ENCODE measurements around the gene DUX4.
"Not testable (repeated sequence)": the region's sequence is repeated elsewhere in the genome, so short reads cannot be mapped to it uniquely, and the experiment has no call there.

The DUX4 gene

DNA sequence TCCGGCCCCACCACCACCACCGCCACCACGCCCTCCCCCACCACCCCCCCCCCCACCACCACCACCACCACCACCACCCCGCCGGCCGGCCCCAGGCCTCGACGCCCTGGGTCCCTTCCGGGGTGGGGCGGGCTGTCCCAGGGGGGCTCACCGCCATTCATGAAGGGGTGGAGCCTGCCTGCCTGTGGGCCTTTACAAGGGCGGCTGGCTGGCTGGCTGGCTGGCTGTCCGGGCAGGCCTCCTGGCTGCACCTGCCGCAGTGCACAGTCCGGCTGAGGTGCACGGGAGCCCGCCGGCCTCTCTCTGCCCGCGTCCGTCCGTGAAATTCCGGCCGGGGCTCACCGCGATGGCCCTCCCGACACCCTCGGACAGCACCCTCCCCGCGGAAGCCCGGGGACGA, at the start of gene DUX4:
DUX4 (plus strand) TSS at position 347 of the 400 bp plus-strand sequence; CDS start at position 347, 0 bp downstream.
- DNase-seq, result not testable (repeated sequence)

DNA sequence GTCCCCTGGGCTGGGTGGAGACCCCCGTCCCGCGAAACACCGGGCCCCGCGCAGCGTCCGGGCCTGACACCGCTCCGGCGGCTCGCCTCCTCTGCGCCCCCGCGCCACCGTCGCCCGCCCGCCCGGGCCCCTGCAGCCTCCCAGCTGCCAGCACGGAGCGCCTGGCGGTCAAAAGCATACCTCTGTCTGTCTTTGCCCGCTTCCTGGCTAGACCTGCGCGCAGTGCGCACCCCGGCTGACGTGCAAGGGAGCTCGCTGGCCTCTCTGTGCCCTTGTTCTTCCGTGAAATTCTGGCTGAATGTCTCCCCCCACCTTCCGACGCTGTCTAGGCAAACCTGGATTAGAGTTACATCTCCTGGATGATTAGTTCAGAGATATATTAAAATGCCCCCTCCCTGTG, 1.9 kb downstream of the DUX4 start:
- not testable (repeated sequence) for DNase-seq

GRCh38 chr4:190177727-190178605, 4.4 kb downstream of the DUX4 start:
- peak in 1 of 2 experiments; percentile 8 for DNase-seq

DNA sequence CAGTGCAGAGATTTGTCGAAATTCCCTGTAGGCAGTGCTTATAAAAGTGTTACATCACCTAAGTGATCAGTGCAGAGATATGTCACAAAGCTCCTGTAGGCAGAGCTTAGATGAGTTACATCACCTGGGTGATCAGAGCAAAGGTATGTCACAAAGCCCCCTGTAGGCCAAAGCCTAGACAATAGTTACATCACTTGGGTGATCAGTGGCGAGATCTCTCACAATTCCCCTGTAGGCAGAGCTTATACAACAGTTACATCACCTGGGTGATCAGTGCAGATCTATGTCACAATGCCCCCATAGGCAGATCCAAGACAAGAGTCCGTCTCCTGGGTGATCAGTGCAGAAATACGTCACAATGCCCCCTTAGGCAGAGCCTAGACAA, 5.0 kb downstream of the DUX4 start:
- not testable (repeated sequence) for DNase-seq

DNA sequence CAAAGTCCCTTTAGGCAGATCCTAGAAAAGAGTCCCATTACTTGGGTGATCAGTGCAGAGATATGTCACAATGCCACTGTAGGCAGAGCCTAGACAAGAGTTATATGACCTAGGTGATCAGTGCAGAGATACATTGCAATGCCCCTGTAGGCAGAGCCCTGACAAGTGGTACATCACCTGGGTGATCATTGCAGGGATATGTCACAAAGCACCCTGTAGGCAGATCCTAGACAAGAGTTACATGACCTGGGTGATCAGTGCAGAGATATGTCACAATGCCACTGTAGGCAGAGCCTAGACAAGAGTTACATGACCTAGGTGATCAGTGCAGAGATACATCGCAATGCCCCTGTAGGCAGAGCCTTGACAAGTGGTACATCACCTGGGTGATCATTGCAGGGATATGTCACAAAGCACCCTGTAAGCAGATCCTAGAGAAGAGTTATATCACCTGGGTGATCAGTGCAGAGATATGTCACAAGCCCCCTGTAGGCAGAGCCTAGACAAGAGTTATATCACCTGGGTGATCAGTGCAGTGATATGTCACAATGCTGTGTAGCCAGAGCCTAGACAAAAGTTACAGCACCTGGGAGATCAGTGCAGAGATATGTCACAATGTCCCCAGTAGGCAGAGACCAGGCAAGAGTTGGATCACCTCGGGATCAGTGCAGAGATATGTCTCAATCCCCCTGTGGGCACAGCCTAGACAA, 5.6 kb downstream of the DUX4 start:
- not testable (repeated sequence) for DNase-seq

GRCh38 chr4:190179740-190180094, 6.1 kb downstream of the DUX4 start:
- DNase-seq, result not testable (repeated sequence)

DNA sequence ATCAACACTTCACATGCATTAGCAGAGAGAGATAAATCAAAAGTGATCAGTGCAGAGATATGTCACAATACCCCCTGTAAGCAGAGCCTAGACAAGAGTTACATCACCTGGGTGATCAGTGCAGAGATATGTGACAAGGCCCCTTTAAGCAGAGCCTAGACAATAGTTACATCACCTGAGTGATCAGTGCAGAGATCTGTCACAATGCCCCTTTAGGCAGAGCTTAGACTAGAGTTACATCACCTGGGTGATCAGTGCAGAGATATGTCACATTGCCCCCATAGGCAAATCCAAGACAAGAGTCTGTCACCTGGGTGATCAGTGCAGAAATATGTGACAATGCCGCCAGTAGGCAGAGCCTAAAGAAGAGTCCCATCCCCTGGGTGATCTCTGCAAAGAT, 7.4 kb downstream of the DUX4 start:
- DNase-seq, result not testable (repeated sequence)

DNA sequence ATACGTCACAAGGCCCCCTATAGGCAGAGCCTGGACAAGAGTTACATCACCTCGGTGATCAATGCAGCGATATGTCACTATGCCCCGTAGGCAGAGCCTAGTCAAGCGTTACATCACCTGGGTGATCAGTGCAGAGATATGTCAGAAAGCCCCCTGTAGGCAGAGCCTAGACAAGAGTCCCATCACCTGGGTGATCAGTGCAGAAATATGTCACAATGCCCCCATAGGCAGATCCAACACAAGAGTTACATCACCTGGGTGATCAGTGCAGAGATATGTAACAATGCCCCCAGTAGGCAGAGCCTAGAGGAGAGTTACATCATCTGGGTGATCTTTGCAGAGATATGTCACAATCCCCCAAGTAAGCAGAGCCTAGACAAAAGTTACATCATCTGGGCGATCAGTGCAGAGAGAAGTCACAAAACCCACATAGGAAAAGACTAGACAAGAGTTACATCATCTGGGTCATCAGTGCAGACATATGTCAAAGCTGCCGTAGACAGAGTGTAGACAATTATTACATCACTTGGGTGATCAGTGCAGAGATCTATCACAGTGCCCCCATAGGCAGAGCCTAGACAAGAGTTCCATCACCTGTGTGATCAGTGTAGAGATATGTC, 8.0 kb downstream of the DUX4 start:
- peak in 1 of 2 experiments; percentile 7 for DNase-seq

DNA sequence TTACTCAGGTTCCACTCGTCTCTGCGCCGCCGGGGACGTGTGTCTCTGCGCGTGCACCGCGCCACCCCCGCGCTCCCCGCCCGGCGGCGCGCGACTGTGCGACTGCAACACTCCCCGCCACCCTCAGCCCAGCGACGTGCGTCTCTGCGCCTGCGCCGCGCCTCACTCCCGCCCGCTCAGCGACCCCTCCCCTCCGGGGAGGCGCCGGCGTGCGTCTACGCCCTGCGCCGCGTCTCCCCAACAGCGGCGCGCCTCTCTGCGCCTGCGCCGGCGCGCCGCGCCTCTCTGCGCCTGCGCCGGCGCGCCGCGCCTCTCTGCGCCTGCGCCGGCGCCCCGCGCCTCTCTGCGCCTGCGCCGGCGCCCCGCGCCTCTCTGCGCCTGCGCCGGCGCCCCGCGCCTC, 29.9 kb downstream of the DUX4 start:
- not testable (repeated sequence) for DNase-seq

Measured in stimulated activated CD4-positive, alpha-beta T cell treated with anti-CD3 and anti-CD28 coated beads, Interleukin-4, amount 100 ng/mL, for 4 hours (primary cell).